ENCODE data around the gene LPGAT1.
"Not testable (repeated sequence)": the region's sequence is repeated elsewhere in the genome, so short reads cannot be mapped to it uniquely, and the experiment has no call there.

The LPGAT1 gene

DNA sequence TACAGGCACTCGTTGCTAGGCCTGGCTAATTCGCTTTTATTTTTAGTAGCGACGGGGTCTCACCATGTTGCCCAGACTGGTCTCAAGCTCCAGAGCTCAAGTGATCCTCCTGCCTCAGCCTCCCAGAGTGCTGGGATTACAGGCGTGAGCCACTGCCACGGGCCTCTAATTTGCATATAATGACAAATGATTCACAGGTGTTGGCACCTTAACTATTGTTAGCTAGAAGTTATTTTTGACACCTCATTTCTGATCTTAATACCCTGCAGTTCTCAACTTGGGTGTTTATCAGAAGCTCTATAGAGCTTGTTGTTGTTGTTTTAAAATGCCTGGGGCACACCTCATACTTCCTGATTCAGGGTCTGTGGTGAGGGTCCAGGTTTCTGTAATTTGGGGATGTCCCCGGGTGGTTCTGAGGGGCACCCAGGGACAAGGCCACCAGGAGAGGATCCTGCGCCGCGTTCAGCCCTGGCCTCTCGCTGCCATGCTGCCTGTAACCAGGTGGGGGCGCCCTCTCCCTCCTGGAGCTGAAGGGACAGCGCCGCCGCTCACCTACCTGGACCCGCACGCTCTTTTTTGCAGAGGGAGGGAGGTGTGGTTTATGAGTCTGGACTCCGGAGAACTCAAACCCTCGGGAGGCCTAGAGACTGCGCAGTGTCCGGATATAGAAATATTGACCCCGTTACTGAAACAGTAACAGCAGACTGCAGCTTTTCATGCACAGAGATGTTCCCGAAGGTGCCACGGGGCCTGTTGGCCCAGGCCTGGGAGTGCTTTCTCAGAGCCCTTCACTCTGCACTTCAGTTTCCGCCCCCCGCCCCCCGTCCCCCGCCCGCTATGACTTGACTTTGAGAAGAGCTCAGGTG, 132.2 kb downstream of the LPGAT1 start:
- DNase-seq, result peak; percentile 71

DNA sequence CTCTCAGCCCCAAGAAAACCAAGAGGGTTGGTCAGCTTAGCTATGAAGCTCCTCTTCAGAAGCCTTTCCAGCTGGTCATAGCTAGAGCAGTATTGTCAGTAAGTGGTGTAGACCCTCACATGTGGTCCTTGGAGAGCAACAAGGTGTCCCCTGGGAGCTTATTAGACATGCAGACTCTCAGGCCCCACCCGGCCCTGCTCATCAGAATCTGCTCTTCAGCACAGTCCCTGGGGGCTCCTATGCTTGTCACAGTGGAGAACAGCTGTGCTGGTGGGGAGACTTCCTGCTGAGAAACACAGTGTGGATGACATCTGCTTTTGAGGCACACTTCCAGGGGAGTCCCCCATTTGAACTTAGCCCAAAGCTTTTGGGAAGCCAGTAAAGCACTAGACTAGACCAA, 133.2 kb downstream of the LPGAT1 start:
- DNase-seq, result no peak

DNA sequence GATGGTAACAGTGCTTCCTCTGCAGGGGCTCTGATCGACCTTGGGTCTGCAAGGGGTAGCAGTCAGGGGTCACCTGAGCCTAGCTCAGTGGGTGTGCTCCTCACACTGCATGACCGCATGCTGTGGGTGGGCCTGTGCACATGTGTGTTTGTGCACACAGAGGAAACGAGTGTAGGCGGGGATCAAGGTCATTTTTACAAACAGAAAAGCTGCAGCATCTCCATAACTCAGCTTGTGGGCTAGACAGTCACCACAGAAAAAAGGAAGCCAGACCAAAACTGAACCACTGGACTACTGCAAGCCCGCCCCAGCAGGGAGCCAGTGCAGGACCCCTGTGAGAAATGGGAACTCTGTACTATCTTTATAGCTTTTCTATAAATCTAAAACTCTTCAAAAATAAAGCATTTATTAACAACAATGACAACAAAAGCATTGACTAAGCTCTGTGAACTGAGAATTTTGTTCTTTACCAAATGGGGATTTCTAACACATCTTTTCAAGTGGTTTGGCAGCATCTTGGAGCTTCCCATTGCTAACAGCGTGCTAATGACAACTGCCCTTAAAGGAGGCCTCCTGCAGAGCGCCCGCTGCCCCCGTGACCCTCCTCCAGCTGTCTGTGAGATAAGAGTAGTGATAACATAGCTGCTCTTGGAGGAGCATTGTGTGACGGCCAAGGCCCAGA, 135.3 kb downstream of the LPGAT1 start:
- peak; percentile 45 for DNase-seq

DNA sequence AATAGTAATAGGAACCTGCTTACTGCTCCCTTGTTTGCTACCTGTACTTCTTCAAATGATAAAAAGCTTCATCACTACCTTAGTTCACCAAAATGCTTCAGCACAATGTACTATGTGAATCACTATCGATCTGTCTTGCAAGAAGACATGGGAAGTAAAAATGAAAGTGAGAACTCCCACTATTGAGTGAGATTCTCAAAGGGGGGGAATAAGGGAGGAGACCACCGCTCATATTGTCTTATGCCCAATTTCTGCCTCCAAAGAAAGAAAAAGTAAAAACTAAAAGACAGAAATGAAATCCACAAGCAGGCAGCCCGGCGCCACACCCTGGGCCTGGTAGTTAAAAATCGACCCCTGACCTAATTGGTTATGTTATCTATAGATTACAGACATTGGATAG, 136.7 kb downstream of the LPGAT1 start:
- not testable (repeated sequence) for DNase-seq
